GM19397 (cell line): ENCODE results near the gene MAOA.
"Not testable (repeated sequence)": the region's sequence is repeated elsewhere in the genome, so short reads cannot be mapped to it uniquely, and the experiment has no call there.

Experiments
- ATAC-seq: cut with Tn5 transposase; IDR thresholded peaks from one replicate; pipeline ENCODE4 v1.9.1; 2021; ENCODE audit warnings: mild to moderate bottlenecking, moderate library complexity; ENCODE audit not compliant: unreplicated experiment

The MAOA gene

GRCh38 chrX:43661521-43662240, 5.6 kb downstream of the MAOA start:
- no peak for ATAC-seq

GRCh38 chrX:43663173-43663572, 7.1 kb downstream of the MAOA start:
- no peak for ATAC-seq

GRCh38 chrX:43664258-43664657, 8.2 kb downstream of the MAOA start:
- no peak for ATAC-seq

- no peak for ATAC-seq
Measured at GRCh38 chrX:43664708-43665107, 8.6 kb downstream of the MAOA start.

GRCh38 chrX:43666311-43666912, 10.3 kb downstream of the MAOA start:
- ATAC-seq: no peak

GRCh38 chrX:43675965-43676628, 20.0 kb downstream of the MAOA start:
- ATAC-seq: not testable (repeated sequence)

- no peak for ATAC-seq
Measured at GRCh38 chrX:43676971-43677572, 21.0 kb downstream of the MAOA start.

- no peak for ATAC-seq
Measured at GRCh38 chrX:43677993-43678392, 21.9 kb downstream of the MAOA start.

- ATAC-seq: no peak
Measured at GRCh38 chrX:43679058-43679457, 23.0 kb downstream of the MAOA start.

GRCh38 chrX:43679778-43680177, 23.7 kb downstream of the MAOA start:
- ATAC-seq: no peak

GRCh38 chrX:43682726-43683125, 26.6 kb downstream of the MAOA start:
- ATAC-seq: no peak

GRCh38 chrX:43685221-43685620, 29.1 kb downstream of the MAOA start:
- no peak for ATAC-seq

- no peak for ATAC-seq
Measured at GRCh38 chrX:43688586-43688985, 32.5 kb downstream of the MAOA start.

GRCh38 chrX:43693602-43694406, 37.7 kb downstream of the MAOA start:
- ATAC-seq: no peak

GRCh38 chrX:43699475-43699874, 43.4 kb downstream of the MAOA start:
- ATAC-seq: no peak

- ATAC-seq: no peak
Measured at GRCh38 chrX:43702079-43702524, 46.0 kb downstream of the MAOA start.

- ATAC-seq: no peak
Measured at GRCh38 chrX:43702660-43703059, 46.6 kb downstream of the MAOA start.

GRCh38 chrX:43703211-43703791, 47.2 kb downstream of the MAOA start:
- no peak for ATAC-seq

- no peak for ATAC-seq
Measured at GRCh38 chrX:43706786-43707370, 50.8 kb downstream of the MAOA start.
